ENCODE results near the gene GKN2.

DNA sequence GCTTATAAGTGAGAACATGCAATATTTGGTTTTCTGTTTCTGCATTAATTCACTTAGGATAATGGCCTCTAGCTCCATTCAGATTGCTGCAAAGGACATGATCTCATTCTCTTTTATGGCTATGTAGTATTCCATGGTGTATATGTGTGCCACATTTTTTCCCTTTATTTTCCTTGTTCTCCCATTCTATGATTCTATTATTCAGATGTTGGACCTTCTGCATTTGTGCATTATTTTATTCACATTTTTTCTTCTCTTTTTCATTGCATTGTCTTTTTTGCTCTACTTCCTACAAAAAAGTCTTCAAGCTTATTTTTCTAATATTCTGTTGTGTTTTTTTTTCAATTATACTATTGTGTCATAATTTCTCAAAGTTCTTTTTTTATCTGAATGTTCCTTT lies 49.2 kb upstream of the GKN2 start:
- no peak for TF ChIP-seq POLR2A (IDR thresholded peaks at IDR 0.05; ENCODE audit: low read length)
- TF ChIP-seq, protein P1, sequence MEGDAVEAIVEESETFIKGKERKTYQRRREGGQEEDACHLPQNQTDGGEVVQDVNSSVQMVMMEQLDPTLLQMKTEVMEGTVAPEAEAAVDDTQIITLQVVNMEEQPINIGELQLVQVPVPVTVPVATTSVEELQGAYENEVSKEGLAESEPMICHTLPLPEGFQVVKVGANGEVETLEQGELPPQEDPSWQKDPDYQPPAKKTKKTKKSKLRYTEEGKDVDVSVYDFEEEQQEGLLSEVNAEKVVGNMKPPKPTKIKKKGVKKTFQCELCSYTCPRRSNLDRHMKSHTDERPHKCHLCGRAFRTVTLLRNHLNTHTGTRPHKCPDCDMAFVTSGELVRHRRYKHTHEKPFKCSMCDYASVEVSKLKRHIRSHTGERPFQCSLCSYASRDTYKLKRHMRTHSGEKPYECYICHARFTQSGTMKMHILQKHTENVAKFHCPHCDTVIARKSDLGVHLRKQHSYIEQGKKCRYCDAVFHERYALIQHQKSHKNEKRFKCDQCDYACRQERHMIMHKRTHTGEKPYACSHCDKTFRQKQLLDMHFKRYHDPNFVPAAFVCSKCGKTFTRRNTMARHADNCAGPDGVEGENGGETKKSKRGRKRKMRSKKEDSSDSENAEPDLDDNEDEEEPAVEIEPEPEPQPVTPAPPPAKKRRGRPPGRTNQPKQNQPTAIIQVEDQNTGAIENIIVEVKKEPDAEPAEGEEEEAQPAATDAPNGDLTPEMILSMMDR (IDR thresholded peaks at IDR 0.05), result no peak
- no peak for TF ChIP-seq HEYL (CRISPR knock-in tag; IDR thresholded peaks at IDR 0.05)
- TF ChIP-seq, protein P2, sequence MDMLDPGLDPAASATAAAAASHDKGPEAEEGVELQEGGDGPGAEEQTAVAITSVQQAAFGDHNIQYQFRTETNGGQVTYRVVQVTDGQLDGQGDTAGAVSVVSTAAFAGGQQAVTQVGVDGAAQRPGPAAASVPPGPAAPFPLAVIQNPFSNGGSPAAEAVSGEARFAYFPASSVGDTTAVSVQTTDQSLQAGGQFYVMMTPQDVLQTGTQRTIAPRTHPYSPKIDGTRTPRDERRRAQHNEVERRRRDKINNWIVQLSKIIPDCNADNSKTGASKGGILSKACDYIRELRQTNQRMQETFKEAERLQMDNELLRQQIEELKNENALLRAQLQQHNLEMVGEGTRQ (IDR thresholded peaks at IDR 0.05), result no peak
- no peak for TF ChIP-seq CEBPB (IDR thresholded peaks at IDR 0.05)
- TF ChIP-seq RCOR1 (IDR thresholded peaks at IDR 0.05; ENCODE audit: low read depth, low read length), result no peak
- no peak for TF ChIP-seq JUN (IDR thresholded peaks at IDR 0.05)
